Neural cell (in vitro differentiated cells): ENCODE results near the gene FAF1.

Experiments
- CTCF ChIP-seq: fragments of 450-650 bp; IDR thresholded peaks from 2 replicates; pipeline ENCODE4 v1.5.1; 2014; ENCODE audit warnings: antibody characterized with exemption, mild to moderate bottlenecking, moderate library complexity; ENCODE audit not compliant: poor library complexity, severe bottlenecking
- EZH2 ChIP-seq: fragments of 200-600, 300-800 bp; shearing (Covaris generic), sonication (generic); IDR thresholded peaks from 2 replicates; pipeline ENCODE4 v1.6.1; 2014; ENCODE audit warnings: antibody characterized with exemption, low read length, borderline replicate concordance, mild to moderate bottlenecking; ENCODE audit not compliant: insufficient read depth, poor library complexity, severe bottlenecking
- POLR2AphosphoS5 ChIP-seq: IDR thresholded peaks from 2 replicates; pipeline ENCODE4 v1.6.1; 2012

GRCh38 chr1:50974618-50974935 is 14.5 kb upstream of the FAF1 start:
- no peak for TF ChIP-seq CTCF
- no peak for TF ChIP-seq POLR2AphosphoS5
- TF ChIP-seq EZH2: no peak
